A673 (cell line): ENCODE measurements around the gene ACCS.

Experiments used
- EZH2 ChIP-seq: fragments of 200-600 bp; sonication (generic); IDR thresholded peaks from 2 replicates; pipeline ENCODE4 v1.6.1; 2017; ENCODE audit warnings: borderline replicate concordance, low read depth, mild to moderate bottlenecking, mixed read lengths, antibody characterized with exemption, low read length; ENCODE audit not compliant: poor library complexity, severe bottlenecking
- TF ChIP-seq, protein P1 (sequence below): fragments of 300-800, 200-600 bp; sonication (generic); conservative IDR thresholded peaks from 2 replicates; pipeline ENCODE4 v1.5.1; 2017; ENCODE audit warnings: low read depth, mild to moderate bottlenecking, antibody characterized with exemption, low read length, moderate library complexity, mixed read lengths

DNA sequence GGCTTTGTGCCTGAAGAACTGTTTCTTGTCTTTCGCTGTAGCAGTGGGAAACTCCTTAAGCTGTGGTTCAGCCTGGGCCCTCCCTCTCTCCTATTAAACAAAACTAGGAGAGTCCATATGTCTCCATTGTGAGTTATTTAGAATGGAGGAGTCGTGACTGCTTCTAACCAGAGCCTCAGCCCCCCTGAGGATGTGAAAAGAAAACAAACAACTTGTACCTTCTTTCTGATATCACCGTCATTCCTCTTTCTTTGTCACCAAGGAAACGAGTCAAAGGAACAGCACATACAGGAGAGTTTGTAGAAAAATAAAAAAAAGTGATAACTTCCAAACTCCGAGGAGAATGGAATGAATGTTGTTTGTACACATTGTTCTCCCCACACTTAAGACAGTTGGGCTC, 17.8 kb downstream of the ACCS start:
- TF ChIP-seq, protein P1, sequence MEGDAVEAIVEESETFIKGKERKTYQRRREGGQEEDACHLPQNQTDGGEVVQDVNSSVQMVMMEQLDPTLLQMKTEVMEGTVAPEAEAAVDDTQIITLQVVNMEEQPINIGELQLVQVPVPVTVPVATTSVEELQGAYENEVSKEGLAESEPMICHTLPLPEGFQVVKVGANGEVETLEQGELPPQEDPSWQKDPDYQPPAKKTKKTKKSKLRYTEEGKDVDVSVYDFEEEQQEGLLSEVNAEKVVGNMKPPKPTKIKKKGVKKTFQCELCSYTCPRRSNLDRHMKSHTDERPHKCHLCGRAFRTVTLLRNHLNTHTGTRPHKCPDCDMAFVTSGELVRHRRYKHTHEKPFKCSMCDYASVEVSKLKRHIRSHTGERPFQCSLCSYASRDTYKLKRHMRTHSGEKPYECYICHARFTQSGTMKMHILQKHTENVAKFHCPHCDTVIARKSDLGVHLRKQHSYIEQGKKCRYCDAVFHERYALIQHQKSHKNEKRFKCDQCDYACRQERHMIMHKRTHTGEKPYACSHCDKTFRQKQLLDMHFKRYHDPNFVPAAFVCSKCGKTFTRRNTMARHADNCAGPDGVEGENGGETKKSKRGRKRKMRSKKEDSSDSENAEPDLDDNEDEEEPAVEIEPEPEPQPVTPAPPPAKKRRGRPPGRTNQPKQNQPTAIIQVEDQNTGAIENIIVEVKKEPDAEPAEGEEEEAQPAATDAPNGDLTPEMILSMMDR, result no peak
- TF ChIP-seq EZH2, result no peak
